CD4-positive, CD25-positive, alpha-beta regulatory T cell (primary cell): Measurements from ENCODE around the gene LSM12. TPM values are rescaled to one million over a fixed set of nuclear protein-coding genes. Genes with fewer than 3 reads are reported as not detected.

Source experiments
- ATAC-seq, 2 donors: fragments of 150-1000 bp; cut with Tn5 transposase; one replicate each; pipeline ENCODE4 v1.10.0; 2021; ENCODE audit warnings: low read depth in 2 of 2, moderate number of reproducible peaks in 2 of 2, moderate library complexity in 1 of 2
- DNase-seq, 3 donors: peaks; one replicate each; pipeline versions ENCODE4 v3.0.0 to v3.0.0-alpha.2; 2012 to 2022; ENCODE audit warnings: mixed read lengths in 1 of 3
- H3K27ac ChIP-seq: one replicate; pipeline ENCODE4 v1.7.0; 2013; ENCODE audit warnings: mild to moderate bottlenecking, low read length; ENCODE audit not compliant: insufficient read depth, poor library complexity, severe bottlenecking
- H3K27me3 ChIP-seq: one replicate; pipeline ENCODE4 v1.7.0; 2013; ENCODE audit warnings: low read length; ENCODE audit not compliant: control insufficient read depth, insufficient read depth
- H3K36me3 ChIP-seq: one replicate; pipeline ENCODE4 v1.7.0; 2013; ENCODE audit warnings: mild to moderate bottlenecking, low read length, moderate library complexity; ENCODE audit not compliant: control insufficient read depth, insufficient read depth
- H3K4me1 ChIP-seq: 2 replicates; pipeline ENCODE4 v1.7.0; 2013; ENCODE audit warnings: mild to moderate bottlenecking, low read length; ENCODE audit not compliant: insufficient read depth, control insufficient read depth, poor library complexity, severe bottlenecking
- H3K4me3 ChIP-seq: one replicate; pipeline ENCODE4 v1.7.0; 2013; ENCODE audit warnings: low read depth, mild to moderate bottlenecking, low read length, moderate library complexity
- H3K9me3 ChIP-seq, 2 experiments: 1 replicate in 1 of 2; 2 replicates in 1 of 2; pipeline ENCODE4 v1.7.0; 2013; ENCODE audit warnings: low read length in 2 of 2, mild to moderate bottlenecking in 1 of 2, moderate library complexity in 1 of 2; ENCODE audit not compliant: control insufficient read depth in 2 of 2
- H3K27ac Mint-ChIP-seq, 3 donors: one replicate each; pipeline ENCODE4 v1.8.0; 2020 to 2022; ENCODE audit warnings: mild to moderate bottlenecking in 3 of 3, mixed read lengths in 3 of 3, moderate library complexity in 2 of 3
- H3K27me3 Mint-ChIP-seq: one replicate; pipeline ENCODE4 v1.8.0; 2022; ENCODE audit warnings: mild to moderate bottlenecking, mixed read lengths
- H3K36me3 Mint-ChIP-seq: one replicate; pipeline ENCODE4 v1.8.0; 2020; ENCODE audit warnings: mixed read lengths
- H3K4me1 Mint-ChIP-seq, 4 donors: one replicate each; pipeline ENCODE4 v1.8.0; 2020 to 2022; ENCODE audit warnings: mixed read lengths in 4 of 4, mild to moderate bottlenecking in 1 of 4
- H3K4me3 Mint-ChIP-seq, 4 donors: one replicate each; pipeline ENCODE4 v1.8.0; 2020 to 2022; ENCODE audit warnings: mild to moderate bottlenecking in 4 of 4, mixed read lengths in 4 of 4, moderate library complexity in 3 of 4
- H3K9me3 Mint-ChIP-seq, 7 donors: one replicate each; pipeline ENCODE4 v1.8.0; 2020 to 2022; ENCODE audit warnings: mixed read lengths in 7 of 7, mild to moderate bottlenecking in 3 of 7, moderate library complexity in 2 of 7
- polyA plus RNA-seq, 4 donors: library from polyadenylated mRNA; unstranded; fragments of 300-500 nt; fragmentation: Illumina TruSeq; gene quantifications; one replicate each; pipeline ENCODE4 v1.2.3, GENCODE V29; 2021
- total RNA-seq: library from RNA; stranded (reverse); gene quantifications from one replicate; pipeline ENCODE4 v1.2.3, GENCODE V29; 2022

LSM12 gene
- total and polyA plus RNA-seq, 5 donors from 2014 or later, result 42.6 to 83.7 (median 71.9) TPM

- Mint-ChIP-seq H3K27me3 (peaks cover 5% of the 10 kb centered on the region), H3K9me3 (no peaks in the 10 kb centered on the region), H3K27ac (peak overlapping the region; percentile 79 to 96 (median 95)), H3K4me1 (peaks cover 22 to 50% (median 33%) of the 10 kb centered on the region in 4 donors), H3K4me3 (peak overlapping the region; percentile 93 to 97 (median 94)), H3K36me3 (no peaks in the 10 kb centered on the region)
- no peak for ATAC-seq
- peak overlapping the region; percentile 78 for H3K27ac ChIP-seq
- peaks cover 38% of the 10 kb centered on the region for H3K4me1 ChIP-seq
- H3K4me3 ChIP-seq, result peak overlapping the region; percentile 76
- DNase-seq, result no peak
- H3K9me3 ChIP-seq, result no peaks in the 10 kb centered on the region
- peaks cover 5% of the 10 kb centered on the region for H3K36me3 ChIP-seq
- no peaks in the 10 kb centered on the region for H3K27me3 ChIP-seq
These were observed 3.5 kb upstream of the LSM12 start for GRCh38 chr17:44069974-44070454.

- Mint-ChIP-seq H3K9me3 (no peaks in the 10 kb centered on the region), H3K27me3 (no peaks in the 10 kb centered on the region), H3K36me3 (peaks cover 12% of the 10 kb centered on the region), H3K4me1 (peaks cover 25 to 70% (median 44%) of the 10 kb centered on the region in 4 donors), H3K4me3 (peak overlapping the region; percentile 21 to 98 (median 90)), H3K27ac (peak overlapping the region; percentile 25 to 96 (median 52))
- Histone ChIP-seq H3K36me3 (peaks cover 9% of the 10 kb centered on the region), H3K4me1 (peaks cover 40% of the 10 kb centered on the region), H3K4me3 (no peak overlapping the region), H3K27ac (peak overlapping the region; percentile 84), H3K27me3 (no peaks in the 10 kb centered on the region), H3K9me3 (no peaks in the 10 kb centered on the region)
- ATAC-seq, result no peak
- DNase-seq, result no peak
These were observed 1.1 kb upstream of the LSM12 start for GRCh38 chr17:44067545-44067940.

GRCh38 chr17:44065668-44066203, 735 bp downstream of the LSM12 start:
- Mint-ChIP-seq H3K4me3 (peak overlapping the region; percentile 90 to 98 (median 94)), H3K27me3 (no peaks in the 10 kb centered on the region), H3K27ac (peak overlapping the region; percentile 80 to 98 (median 96)), H3K36me3 (peaks cover 23% of the 10 kb centered on the region), H3K4me1 (peaks cover 28 to 66% (median 46%) of the 10 kb centered on the region in 4 donors), H3K9me3 (no peaks in the 10 kb centered on the region)
- no peak for ATAC-seq
- peak overlapping the region; percentile 80 for H3K4me3 ChIP-seq
- no peaks in the 10 kb centered on the region for H3K27me3 ChIP-seq
- DNase-seq, result peak in 2 of 3 donors; percentile 33 to 39
- peaks cover 28% of the 10 kb centered on the region for H3K4me1 ChIP-seq
- peaks cover 20% of the 10 kb centered on the region for H3K36me3 ChIP-seq
- H3K9me3 ChIP-seq, result no peaks in the 10 kb centered on the region
- peak overlapping the region; percentile 84 for H3K27ac ChIP-seq

GRCh38 chr17:44063704-44064639, 2.5 kb downstream of the LSM12 start:
- Histone ChIP-seq H3K27ac (no peak overlapping the region), H3K9me3 (no peaks in the 10 kb centered on the region), H3K27me3 (no peaks in the 10 kb centered on the region), H3K36me3 (peaks cover 26% of the 10 kb centered on the region), H3K4me1 (peaks cover 25% of the 10 kb centered on the region), H3K4me3 (no peak overlapping the region)
- peaks cover 28% of the 10 kb centered on the region for H3K36me3 Mint-ChIP-seq
- H3K4me1 Mint-ChIP-seq, result peaks cover 36 to 73% (median 54%) of the 10 kb centered on the region in 4 donors
- H3K4me3 Mint-ChIP-seq, result peak overlapping the region; percentile 49 to 91 (median 52)
- ATAC-seq (no peak), DNase-seq (no peak)
- peak overlapping the region in 1 of 3 donors; percentile 47 for H3K27ac Mint-ChIP-seq
- H3K27me3 Mint-ChIP-seq, result no peaks in the 10 kb centered on the region
- H3K9me3 Mint-ChIP-seq, result no peaks in the 10 kb centered on the region

- H3K36me3 ChIP-seq, result peaks cover 33% of the 10 kb centered on the region
- Mint-ChIP-seq H3K36me3 (peaks cover 30% of the 10 kb centered on the region), H3K9me3 (no peaks in the 10 kb centered on the region), H3K4me1 (peaks cover 36 to 74% (median 54%) of the 10 kb centered on the region in 4 donors), H3K27me3 (no peaks in the 10 kb centered on the region), H3K27ac (peak overlapping the region in 1 of 3 donors; percentile 17), H3K4me3 (peak overlapping the region in 1 of 4 donors; percentile 80)
- DNase-seq, result no peak
- ATAC-seq, result no peak
- H3K9me3 ChIP-seq, result no peaks in the 10 kb centered on the region
- no peak overlapping the region for H3K4me3 ChIP-seq
- H3K27ac ChIP-seq, result no peak overlapping the region
- no peaks in the 10 kb centered on the region for H3K27me3 ChIP-seq
- H3K4me1 ChIP-seq, result peaks cover 25% of the 10 kb centered on the region
These were observed 3.6 kb downstream of the LSM12 start for GRCh38 chr17:44062871-44063270.

GRCh38 chr17:44061446-44061845, 5.0 kb downstream of the LSM12 start:
- H3K9me3 ChIP-seq, result no peaks in the 10 kb centered on the region
- H3K4me1 ChIP-seq, result peaks cover 19% of the 10 kb centered on the region
- Mint-ChIP-seq H3K36me3 (peaks cover 30% of the 10 kb centered on the region), H3K4me3 (peak overlapping the region in 1 of 4 donors; percentile 47), H3K27me3 (no peaks in the 10 kb centered on the region), H3K4me1 (peaks cover 32 to 63% (median 48%) of the 10 kb centered on the region in 4 donors), H3K27ac (no peak overlapping the region), H3K9me3 (no peaks in the 10 kb centered on the region)
- H3K27ac ChIP-seq, result no peak overlapping the region
- no peak for DNase-seq
- H3K36me3 ChIP-seq, result peaks cover 33% of the 10 kb centered on the region
- no peaks in the 10 kb centered on the region for H3K27me3 ChIP-seq
- no peak for ATAC-seq
- H3K4me3 ChIP-seq, result no peak overlapping the region

GRCh38 chr17:44059101-44059892, 7.2 kb downstream of the LSM12 start:
- Mint-ChIP-seq H3K4me3 (peak overlapping the region in 1 of 4 donors; percentile 27), H3K27me3 (no peaks in the 10 kb centered on the region), H3K27ac (peak overlapping the region in 1 of 3 donors; percentile 63), H3K36me3 (peaks cover 33% of the 10 kb centered on the region), H3K9me3 (no peaks in the 10 kb centered on the region), H3K4me1 (peaks cover 25 to 59% (median 40%) of the 10 kb centered on the region in 4 donors)
- DNase-seq (peak in 1 of 3 donors; percentile 57), ATAC-seq (no peak)
- Histone ChIP-seq H3K9me3 (no peaks in the 10 kb centered on the region), H3K36me3 (peaks cover 38% of the 10 kb centered on the region), H3K4me1 (peaks cover 9% of the 10 kb centered on the region), H3K4me3 (no peak overlapping the region), H3K27me3 (no peaks in the 10 kb centered on the region), H3K27ac (no peak overlapping the region)
